22Rv1 (cell line): ENCODE data around the gene SENP3.

Experiments used
- CTCF ChIP-seq: fragments of 450-650 bp; IDR thresholded peaks from 2 replicates; pipeline ENCODE4 v1.5.1; 2017; ENCODE audit warnings: mild to moderate bottlenecking
- ZFX ChIP-seq: fragments of 450-650 bp; IDR thresholded peaks from 2 replicates; pipeline ENCODE4 v1.6.1; 2017; ENCODE audit warnings: antibody characterized with exemption, borderline replicate concordance

- TF ChIP-seq CTCF, result no peak
- no peak for TF ChIP-seq ZFX
Measured at GRCh38 chr17:7615265-7615747, 53.6 kb downstream of the SENP3 start.
